Tibial nerve (tissue), 4 donors: ENCODE results near the gene RELB.

Experiments used
- CTCF ChIP-seq, 5 experiments: fragments of 200-600 bp in 3 of 5; fragments of 450-650 bp in 2 of 5; sonication (generic) in 3 of 5; IDR thresholded peaks; one replicate each; pipeline ENCODE4 v1.5.1; 2016 to 2019; ENCODE audit warnings: antibody characterized with exemption in 5 of 5, mild to moderate bottlenecking in 3 of 5, moderate library complexity in 2 of 5
- EP300 ChIP-seq, 2 donors: sonication (generic); formaldehyde crosslinking; IDR thresholded peaks; one replicate each; pipeline ENCODE4 v1.6.1; 2017; ENCODE audit warnings: antibody characterized with exemption in 2 of 2, mild to moderate bottlenecking in 1 of 2
- POLR2A ChIP-seq, 2 donors: fragments of 450-650 bp; IDR thresholded peaks; one replicate each; pipeline ENCODE4 v1.6.1; 2017; ENCODE audit warnings: antibody characterized with exemption in 2 of 2, mild to moderate bottlenecking in 2 of 2, moderate library complexity in 2 of 2

GRCh38 chr19:45087531-45087930 lies 86.3 kb downstream of the RELB start:
- TF ChIP-seq CTCF (IDR thresholded peaks at IDR 0.05) (no peak), EP300 (IDR thresholded peaks at IDR 0.05) (no peak), POLR2A (IDR thresholded peaks at IDR 0.05) (no peak)
